Neural progenitor cell (in vitro differentiated cells): ENCODE measurements around the gene FAF1. TPM values are rescaled to one million over a fixed set of nuclear protein-coding genes. Genes with fewer than 3 reads are reported as not detected.

Experiments used
- DNase-seq: peaks from one replicate; pipeline ENCODE4 v3.0.0-alpha.2; 2016; ENCODE audit warnings: low spot score
- H2AFZ ChIP-seq: fragments of 200-600 bp; sonication (generic); replicated peaks from 2 replicates; pipeline ENCODE4 v1.6.1; 2016; ENCODE audit warnings: antibody characterized with exemption
- H3F3A ChIP-seq: fragments of 200-600 bp; sonication (generic); 2 replicates; pipeline ENCODE4 v1.6.1; 2016; ENCODE audit warnings: antibody characterized with exemption, low read depth
- H3K27ac ChIP-seq: fragments of 200-600 bp; sonication (generic); 2 replicates; pipeline ENCODE4 v1.5.1; 2016; ENCODE audit warnings: mild to moderate bottlenecking
- H3K27me3 ChIP-seq: fragments of 200-600 bp; sonication (generic); 2 replicates; pipeline ENCODE4 v1.6.1; 2016; ENCODE audit warnings: mild to moderate bottlenecking, moderate library complexity
- H3K36me3 ChIP-seq: fragments of 200-600 bp; sonication (generic); 2 replicates; pipeline ENCODE4 v1.5.1; 2016
- H3K4me1 ChIP-seq: fragments of 200-600 bp; sonication (generic); 2 replicates; pipeline ENCODE4 v1.6.1; 2016; ENCODE audit warnings: mixed run types
- H3K4me2 ChIP-seq: fragments of 200-600 bp; sonication (generic); 2 replicates; pipeline ENCODE4 v1.6.1; 2016
- H3K4me3 ChIP-seq: fragments of 200-600 bp; sonication (generic); 2 replicates; pipeline ENCODE4 v1.5.1; 2016
- H3K79me2 ChIP-seq: fragments of 200-600 bp; sonication (generic); 2 replicates; pipeline ENCODE4 v1.6.1; 2016; ENCODE audit warnings: low read depth
- H3K9ac ChIP-seq: fragments of 200-600 bp; sonication (generic); 2 replicates; pipeline ENCODE4 v1.6.1; 2016
- H3K9me3 ChIP-seq: fragments of 200-600 bp; sonication (generic); 2 replicates; pipeline ENCODE4 v1.5.1; 2016; ENCODE audit warnings: low read depth
- H4K20me1 ChIP-seq: fragments of 200-600 bp; sonication (generic); 2 replicates; pipeline ENCODE4 v1.6.1; 2016; ENCODE audit warnings: low read depth
- H3K27ac Mint-ChIP-seq: 3 replicates; pipeline ENCODE4 v1.8.0; 2021; ENCODE audit warnings: mixed read lengths
- H3K27me3 Mint-ChIP-seq: 2 replicates; pipeline ENCODE4 v1.8.0; 2022; ENCODE audit warnings: low read depth, mild to moderate bottlenecking, inconsistent platforms, moderate library complexity, mixed read lengths; ENCODE audit not compliant: insufficient read depth
- H3K36me3 Mint-ChIP-seq: 3 replicates; pipeline ENCODE4 v1.8.0; 2021; ENCODE audit warnings: mixed read lengths
- H3K4me1 Mint-ChIP-seq: 3 replicates; pipeline ENCODE4 v1.8.0; 2021; ENCODE audit warnings: mixed read lengths
- H3K4me3 Mint-ChIP-seq: 3 replicates; pipeline ENCODE4 v1.8.0; 2021; ENCODE audit warnings: mild to moderate bottlenecking, moderate library complexity, mixed read lengths
- H3K9me3 Mint-ChIP-seq: 3 replicates; pipeline ENCODE4 v1.8.0; 2020; ENCODE audit warnings: mixed read lengths
- EZH2 ChIP-seq: fragments of 200-600 bp; sonication (generic); IDR thresholded peaks from 2 replicates; pipeline ENCODE4 v1.6.1; 2017; ENCODE audit warnings: antibody characterized with exemption, mild to moderate bottlenecking, moderate library complexity
- EZH2phosphoT487 ChIP-seq: fragments of 200-600 bp; sonication (generic); IDR thresholded peaks from 2 replicates; pipeline ENCODE4 v1.6.1; 2017; ENCODE audit warnings: antibody characterized with exemption
- total RNA-seq: library from RNA; depleted of rRNA; stranded (reverse); fragments of >200 nt; gene quantifications from 2 replicates; pipeline ENCODE4 v1.2.3, GENCODE V29; 2015; ENCODE audit warnings: low replicate concordance
- TF ChIP-seq, protein P1 (sequence below): fragments of 200-600 bp; sonication (generic); IDR thresholded peaks from 2 replicates; pipeline ENCODE4 v1.5.1; 2017; ENCODE audit warnings: antibody characterized with exemption, mild to moderate bottlenecking

Gene FAF1
- total RNA-seq, 1 donor from 2014 or later, result 103 TPM

DNA sequence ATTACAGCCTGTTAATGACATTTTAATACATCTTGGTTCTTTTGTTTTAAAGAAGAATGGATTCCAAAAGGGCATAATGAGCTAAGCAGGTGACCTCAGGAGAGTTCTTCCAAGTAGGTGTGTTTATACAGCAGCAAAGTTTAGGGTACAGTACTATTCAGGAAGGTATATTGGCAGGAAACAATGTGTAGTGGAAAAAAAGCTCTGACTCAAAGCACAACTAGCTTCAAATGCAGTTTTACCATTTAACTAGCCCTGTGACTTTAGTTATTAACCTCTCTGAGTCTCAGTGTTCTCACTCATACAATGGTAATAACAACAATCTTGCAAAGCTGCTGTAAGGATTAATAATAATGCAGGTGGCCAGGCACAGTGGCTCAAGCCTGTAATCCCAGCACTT lies 29.9 kb downstream of the FAF1 start:
- no peak overlapping the region for H3K9ac ChIP-seq
- no peak overlapping the region for H2AFZ ChIP-seq
- TF ChIP-seq EZH2phosphoT487 (no peak), EZH2 (no peak)
- TF ChIP-seq, protein P1, sequence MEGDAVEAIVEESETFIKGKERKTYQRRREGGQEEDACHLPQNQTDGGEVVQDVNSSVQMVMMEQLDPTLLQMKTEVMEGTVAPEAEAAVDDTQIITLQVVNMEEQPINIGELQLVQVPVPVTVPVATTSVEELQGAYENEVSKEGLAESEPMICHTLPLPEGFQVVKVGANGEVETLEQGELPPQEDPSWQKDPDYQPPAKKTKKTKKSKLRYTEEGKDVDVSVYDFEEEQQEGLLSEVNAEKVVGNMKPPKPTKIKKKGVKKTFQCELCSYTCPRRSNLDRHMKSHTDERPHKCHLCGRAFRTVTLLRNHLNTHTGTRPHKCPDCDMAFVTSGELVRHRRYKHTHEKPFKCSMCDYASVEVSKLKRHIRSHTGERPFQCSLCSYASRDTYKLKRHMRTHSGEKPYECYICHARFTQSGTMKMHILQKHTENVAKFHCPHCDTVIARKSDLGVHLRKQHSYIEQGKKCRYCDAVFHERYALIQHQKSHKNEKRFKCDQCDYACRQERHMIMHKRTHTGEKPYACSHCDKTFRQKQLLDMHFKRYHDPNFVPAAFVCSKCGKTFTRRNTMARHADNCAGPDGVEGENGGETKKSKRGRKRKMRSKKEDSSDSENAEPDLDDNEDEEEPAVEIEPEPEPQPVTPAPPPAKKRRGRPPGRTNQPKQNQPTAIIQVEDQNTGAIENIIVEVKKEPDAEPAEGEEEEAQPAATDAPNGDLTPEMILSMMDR, result no peak
- H3K4me3 ChIP-seq, result no peak overlapping the region
- peaks cover 8% of the 10 kb centered on the region for H3K9me3 Mint-ChIP-seq
- no peaks in the 10 kb centered on the region for H3K4me1 Mint-ChIP-seq
- H3K36me3 Mint-ChIP-seq, result peaks cover 9% of the 10 kb centered on the region
- no peak overlapping the region for H3K27ac Mint-ChIP-seq
- no peaks in the 10 kb centered on the region for H3K4me1 ChIP-seq
- peaks cover 41% of the 10 kb centered on the region for H3K79me2 ChIP-seq
- H3K27ac ChIP-seq, result no peak overlapping the region
- no peaks in the 10 kb centered on the region for H3F3A ChIP-seq
- H3K4me3 Mint-ChIP-seq, result no peak overlapping the region
- DNase-seq, result no peak
- H3K4me2 ChIP-seq, result no peak overlapping the region
- no peaks in the 10 kb centered on the region for H3K27me3 ChIP-seq
- H3K27me3 Mint-ChIP-seq, result no peaks in the 10 kb centered on the region
- H3K9me3 ChIP-seq, result no peaks in the 10 kb centered on the region
- no peaks in the 10 kb centered on the region for H3K36me3 ChIP-seq
- peaks cover 4% of the 10 kb centered on the region for H4K20me1 ChIP-seq

- peaks cover 13% of the 10 kb centered on the region for H3K9me3 Mint-ChIP-seq
- Histone ChIP-seq H3F3A (no peaks in the 10 kb centered on the region), H3K4me2 (no peak overlapping the region), H3K4me1 (no peaks in the 10 kb centered on the region), H3K9me3 (no peaks in the 10 kb centered on the region), H3K79me2 (peaks cover 43% of the 10 kb centered on the region), H3K9ac (no peak overlapping the region), H3K27me3 (no peaks in the 10 kb centered on the region), H3K4me3 (no peak overlapping the region), H3K36me3 (no peaks in the 10 kb centered on the region), H4K20me1 (peaks cover 4% of the 10 kb centered on the region), H3K27ac (no peak overlapping the region), H2AFZ (no peak overlapping the region)
- no peak overlapping the region for H3K27ac Mint-ChIP-seq
- H3K4me1 Mint-ChIP-seq, result no peaks in the 10 kb centered on the region
- no peak overlapping the region for H3K4me3 Mint-ChIP-seq
- TF ChIP-seq, protein P1, result peak; percentile 68
- TF ChIP-seq EZH2phosphoT487, result no peak
- DNase-seq, result peak; percentile 16
- H3K27me3 Mint-ChIP-seq, result no peaks in the 10 kb centered on the region
- H3K36me3 Mint-ChIP-seq, result peaks cover 11% of the 10 kb centered on the region
These were observed 30.6 kb downstream of the FAF1 start for GRCh38 chr1:50929376-50929958.

DNA sequence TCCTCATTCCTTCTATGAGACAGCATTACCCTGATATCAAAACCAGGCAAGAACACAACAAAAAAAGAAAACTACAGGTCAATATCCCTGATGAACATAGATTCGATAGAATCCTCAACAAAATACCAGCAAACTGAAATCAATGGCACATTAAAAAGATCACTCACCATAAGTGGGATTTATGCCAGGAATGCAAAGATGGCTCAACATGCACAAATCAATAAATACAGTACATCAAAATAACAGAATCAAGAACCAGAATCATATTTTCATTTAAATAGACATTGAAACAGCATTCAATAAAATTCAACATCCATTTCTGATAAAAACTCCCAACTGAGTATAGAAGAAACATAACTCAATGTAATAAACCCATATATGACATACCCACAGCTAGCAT lies 36.5 kb downstream of the FAF1 start:
- Mint-ChIP-seq H3K36me3 (peaks cover 28% of the 10 kb centered on the region), H3K4me3 (no peak overlapping the region), H3K9me3 (peaks cover 46% of the 10 kb centered on the region), H3K4me1 (no peaks in the 10 kb centered on the region), H3K27me3 (no peaks in the 10 kb centered on the region), H3K27ac (no peak overlapping the region)
- Histone ChIP-seq H3K9me3 (no peaks in the 10 kb centered on the region), H3K9ac (no peak overlapping the region), H3K36me3 (no peaks in the 10 kb centered on the region), H3K4me2 (no peak overlapping the region), H2AFZ (no peak overlapping the region), H3K4me1 (no peaks in the 10 kb centered on the region), H3K4me3 (no peak overlapping the region), H3K79me2 (peaks cover 80% of the 10 kb centered on the region), H4K20me1 (no peaks in the 10 kb centered on the region), H3K27me3 (no peaks in the 10 kb centered on the region), H3F3A (no peaks in the 10 kb centered on the region), H3K27ac (no peak overlapping the region)
- TF ChIP-seq EZH2, result no peak
- no peak for TF ChIP-seq EZH2phosphoT487
- TF ChIP-seq, protein P1, result no peak
- no peak for DNase-seq
